Gastroesophageal sphincter (tissue), 4 donors: ENCODE results near the gene C1orf174. TPM values are rescaled to one million over a fixed set of nuclear protein-coding genes. Genes with fewer than 3 reads are reported as not detected.

Experiments
- ATAC-seq: fragments of 150-250 bp; one replicate; pipeline ENCODE4 v1.9.1; 2016; ENCODE audit warnings: mild to moderate bottlenecking, moderate library complexity
- H3K27ac ChIP-seq, 4 donors: fragments of 200-600 bp; sonication (generic) in 3 of 4; 1 replicate in 3 of 4; 2 replicates in 1 of 4; pipeline ENCODE4 v1.5.1; 2016 to 2019
- H3K27me3 ChIP-seq: fragments of 200-600 bp; sonication (generic); one replicate; pipeline ENCODE4 v1.5.1; 2019
- H3K36me3 ChIP-seq, 2 donors: fragments of 200-600 bp; sonication (generic); one replicate each; pipeline ENCODE4 v1.5.1; 2019; ENCODE audit warnings: control low read depth in 1 of 2
- H3K4me1 ChIP-seq, 3 donors: fragments of 200-600 bp; sonication (generic); 1 replicate in 2 of 3; 2 replicates in 1 of 3; pipeline ENCODE4 v1.5.1; 2016 to 2019; ENCODE audit warnings: control low read depth in 2 of 3
- H3K4me3 ChIP-seq, 2 donors: fragments of 200-600 bp; sonication (generic); one replicate each; pipeline ENCODE4 v1.5.1; 2019; ENCODE audit warnings: mild to moderate bottlenecking in 1 of 2, moderate library complexity in 1 of 2
- H3K9me3 ChIP-seq, 3 donors: fragments of 200-600 bp; sonication (generic); one replicate each; pipeline ENCODE4 v1.5.1; 2017 to 2019; ENCODE audit warnings: control low read depth in 2 of 3
- EP300 ChIP-seq: sonication (generic); formaldehyde crosslinking; IDR thresholded peaks from one replicate; pipeline ENCODE4 v1.6.1; 2017; ENCODE audit warnings: antibody characterized with exemption, mild to moderate bottlenecking
- POLR2A ChIP-seq, 2 donors: fragments of 450-650 bp; IDR thresholded peaks; one replicate each; pipeline ENCODE4 v1.6.1; 2017; ENCODE audit warnings: antibody characterized with exemption in 2 of 2, mild to moderate bottlenecking in 2 of 2, moderate library complexity in 1 of 2
- POLR2AphosphoS5 ChIP-seq: sonication (generic); formaldehyde crosslinking; IDR thresholded peaks from one replicate; pipeline ENCODE4 v1.6.1; 2017; ENCODE audit warnings: antibody characterized with exemption
- WGBS, 2 donors: methylation state at CpG; one replicate each; pipeline ENCODE4 v1.1.5; 2018; ENCODE audit warnings: low coverage in 1 of 2; 5-methylcytosine and 5-hydroxymethylcytosine counted together
- total RNA-seq, 4 donors: library from RNA; depleted of rRNA; stranded (reverse); fragments of >200 nt; gene quantifications; one replicate each; pipeline ENCODE4 v1.1.0, GENCODE V29; 2016
- TF ChIP-seq, protein P1 (sequence below), 4 experiments: fragments of 200-600 bp in 2 of 4; fragments of 450-650 bp in 2 of 4; sonication (generic) in 1 of 4; IDR thresholded peaks; one replicate each; pipeline ENCODE4 v1.5.1; 2017 to 2019; ENCODE audit warnings: antibody characterized with exemption in 4 of 4, mild to moderate bottlenecking in 2 of 4, moderate library complexity in 2 of 4

C1orf174 gene
- total RNA-seq, 4 donors from 2014 or later = 16.4 to 35.3 (median 26.7) TPM

- no peaks in the 10 kb centered on the region for H3K27me3 ChIP-seq
- 0 to 87% methylated on average over 1 to 9 of the region's 12 CpGs for WGBS, 2 donors
- H3K4me3 ChIP-seq = no peak overlapping the region
- H3K9me3 ChIP-seq = no peaks in the 10 kb centered on the region
- H3K4me1 ChIP-seq = peaks cover 0 to 15% (median 10%) of the 10 kb centered on the region in 3 donors
- ATAC-seq = no peak
- TF ChIP-seq POLR2A (IDR thresholded peaks at IDR 0.05) (no peak), EP300 (no peak), POLR2AphosphoS5 (no peak)
- TF ChIP-seq, protein P1, sequence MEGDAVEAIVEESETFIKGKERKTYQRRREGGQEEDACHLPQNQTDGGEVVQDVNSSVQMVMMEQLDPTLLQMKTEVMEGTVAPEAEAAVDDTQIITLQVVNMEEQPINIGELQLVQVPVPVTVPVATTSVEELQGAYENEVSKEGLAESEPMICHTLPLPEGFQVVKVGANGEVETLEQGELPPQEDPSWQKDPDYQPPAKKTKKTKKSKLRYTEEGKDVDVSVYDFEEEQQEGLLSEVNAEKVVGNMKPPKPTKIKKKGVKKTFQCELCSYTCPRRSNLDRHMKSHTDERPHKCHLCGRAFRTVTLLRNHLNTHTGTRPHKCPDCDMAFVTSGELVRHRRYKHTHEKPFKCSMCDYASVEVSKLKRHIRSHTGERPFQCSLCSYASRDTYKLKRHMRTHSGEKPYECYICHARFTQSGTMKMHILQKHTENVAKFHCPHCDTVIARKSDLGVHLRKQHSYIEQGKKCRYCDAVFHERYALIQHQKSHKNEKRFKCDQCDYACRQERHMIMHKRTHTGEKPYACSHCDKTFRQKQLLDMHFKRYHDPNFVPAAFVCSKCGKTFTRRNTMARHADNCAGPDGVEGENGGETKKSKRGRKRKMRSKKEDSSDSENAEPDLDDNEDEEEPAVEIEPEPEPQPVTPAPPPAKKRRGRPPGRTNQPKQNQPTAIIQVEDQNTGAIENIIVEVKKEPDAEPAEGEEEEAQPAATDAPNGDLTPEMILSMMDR (IDR thresholded peaks at IDR 0.05) = no peak
- H3K27ac ChIP-seq = no peak overlapping the region
- H3K36me3 ChIP-seq = peaks cover 0 to 51% of the 10 kb centered on the region in 2 donors
Measured at GRCh38 chr1:3852091-3852490, 48.0 kb downstream of the C1orf174 start.

DNA sequence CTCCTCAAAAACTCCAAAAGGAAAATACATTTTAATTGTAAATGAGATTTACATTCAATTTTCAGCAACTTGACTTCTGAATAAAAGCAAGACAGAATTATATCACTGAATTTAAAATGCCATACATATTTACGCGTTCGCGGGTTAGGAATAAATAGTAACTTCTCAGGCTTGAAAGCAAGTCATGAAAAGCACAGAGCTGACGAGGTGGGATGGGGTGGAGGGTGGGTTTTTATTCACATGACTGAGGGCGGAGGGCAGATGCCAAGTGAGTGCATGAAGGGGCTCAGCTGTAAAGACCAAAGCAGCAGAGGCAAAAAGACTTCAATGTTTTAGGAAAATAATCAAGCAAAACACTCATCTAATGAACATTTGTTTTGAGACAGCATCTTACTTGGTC lies 48.8 kb downstream of the C1orf174 start:
- ATAC-seq = no peak
- Histone ChIP-seq H3K9me3 (no peaks in the 10 kb centered on the region), H3K36me3 (peaks cover 0 to 59% of the 10 kb centered on the region in 2 donors), H3K27ac (no peak overlapping the region), H3K27me3 (no peaks in the 10 kb centered on the region), H3K4me3 (no peak overlapping the region), H3K4me1 (peaks cover 0 to 13% (median 9%) of the 10 kb centered on the region in 3 donors)
- TF ChIP-seq POLR2AphosphoS5 (no peak), POLR2A (IDR thresholded peaks at IDR 0.05) (no peak), EP300 (no peak)
- TF ChIP-seq, protein P1 (IDR thresholded peaks at IDR 0.05) = no peak
- 79 to 96% methylated on average over 2 to 6 of the region's 6 CpGs for WGBS, 2 donors

DNA sequence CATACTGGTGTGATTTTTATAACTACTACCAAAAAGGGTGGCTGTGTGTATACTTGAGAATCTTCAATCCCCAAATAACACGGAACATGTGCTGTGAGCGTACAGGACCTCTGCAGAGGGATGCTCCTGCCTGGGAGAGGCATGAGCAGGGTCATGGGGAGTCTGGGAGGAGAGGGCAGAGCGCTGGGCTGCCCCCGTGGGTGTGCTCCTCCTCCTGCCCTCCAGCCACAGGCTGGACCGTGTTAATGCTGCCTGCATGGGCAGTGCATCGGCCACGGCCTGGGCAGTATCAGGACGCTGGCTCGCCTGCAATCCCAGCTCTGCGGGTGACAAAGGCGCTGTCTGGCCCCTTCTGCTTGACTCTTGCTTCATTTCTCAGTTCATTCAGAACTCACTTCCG lies 49.2 kb downstream of the C1orf174 start:
- TF ChIP-seq EP300 (no peak), POLR2A (IDR thresholded peaks at IDR 0.05) (no peak), POLR2AphosphoS5 (no peak)
- TF ChIP-seq, protein P1 (IDR thresholded peaks at IDR 0.05) = no peak
- no peak for ATAC-seq

GRCh38 chr1:3847081-3847480 lies 53.0 kb downstream of the C1orf174 start:
- H3K9me3 ChIP-seq = no peaks in the 10 kb centered on the region
- TF ChIP-seq POLR2AphosphoS5 (no peak), EP300 (no peak), POLR2A (IDR thresholded peaks at IDR 0.05) (no peak)
- TF ChIP-seq, protein P1 (IDR thresholded peaks at IDR 0.05) = no peak
- no peaks in the 10 kb centered on the region for H3K27me3 ChIP-seq
- no peak overlapping the region for H3K4me3 ChIP-seq
- WGBS, 2 donors = 67 to 100% methylated on average over 1 to 6 of the region's 6 CpGs
- H3K4me1 ChIP-seq = no peaks in the 10 kb centered on the region
- no peak overlapping the region for H3K27ac ChIP-seq
- no peak for ATAC-seq
- H3K36me3 ChIP-seq = peaks cover 0 to 94% of the 10 kb centered on the region in 2 donors

More for the DNA sequence above, 49.2 kb downstream of the C1orf174 start:
- Histone ChIP-seq H3K4me1 (peaks cover 0 to 8% (median 5%) of the 10 kb centered on the region in 3 donors), H3K36me3 (peaks cover 0 to 62% of the 10 kb centered on the region in 2 donors), H3K4me3 (no peak overlapping the region), H3K27ac (no peak overlapping the region), H3K27me3 (no peaks in the 10 kb centered on the region), H3K9me3 (no peaks in the 10 kb centered on the region)
- 88 to 100% methylated on average over 2 to 4 of the region's 12 CpGs for WGBS, 2 donors

- TF ChIP-seq, protein P1 (IDR thresholded peaks at IDR 0.05) = no peak
- TF ChIP-seq POLR2A (IDR thresholded peaks at IDR 0.05) = no peak
Measured at GRCh38 chr1:3846541-3846940, 53.5 kb downstream of the C1orf174 start.

More at GRCh38 chr1:3846541-3846940, 53.5 kb downstream of the C1orf174 start:
- Histone ChIP-seq H3K9me3 (no peaks in the 10 kb centered on the region), H3K4me3 (no peak overlapping the region), H3K4me1 (no peaks in the 10 kb centered on the region), H3K27ac (no peak overlapping the region), H3K27me3 (no peaks in the 10 kb centered on the region), H3K36me3 (peaks cover 0 to 94% of the 10 kb centered on the region in 2 donors)
- 80 to 96% methylated on average over 2 to 3 of the region's 3 CpGs for WGBS, 2 donors
- ATAC-seq = no peak
